ENCODE results near the gene AMDHD2. TPM values are rescaled to one million over a fixed set of nuclear protein-coding genes. Genes with fewer than 3 reads are reported as not detected.

The AMDHD2 gene
- total and polyA plus RNA-seq, 2 of the 13 experiments (the other 11 are each of a cell fraction or from before 2014, with no cell fraction given) = 33.5 to 39.1 TPM

DNA sequence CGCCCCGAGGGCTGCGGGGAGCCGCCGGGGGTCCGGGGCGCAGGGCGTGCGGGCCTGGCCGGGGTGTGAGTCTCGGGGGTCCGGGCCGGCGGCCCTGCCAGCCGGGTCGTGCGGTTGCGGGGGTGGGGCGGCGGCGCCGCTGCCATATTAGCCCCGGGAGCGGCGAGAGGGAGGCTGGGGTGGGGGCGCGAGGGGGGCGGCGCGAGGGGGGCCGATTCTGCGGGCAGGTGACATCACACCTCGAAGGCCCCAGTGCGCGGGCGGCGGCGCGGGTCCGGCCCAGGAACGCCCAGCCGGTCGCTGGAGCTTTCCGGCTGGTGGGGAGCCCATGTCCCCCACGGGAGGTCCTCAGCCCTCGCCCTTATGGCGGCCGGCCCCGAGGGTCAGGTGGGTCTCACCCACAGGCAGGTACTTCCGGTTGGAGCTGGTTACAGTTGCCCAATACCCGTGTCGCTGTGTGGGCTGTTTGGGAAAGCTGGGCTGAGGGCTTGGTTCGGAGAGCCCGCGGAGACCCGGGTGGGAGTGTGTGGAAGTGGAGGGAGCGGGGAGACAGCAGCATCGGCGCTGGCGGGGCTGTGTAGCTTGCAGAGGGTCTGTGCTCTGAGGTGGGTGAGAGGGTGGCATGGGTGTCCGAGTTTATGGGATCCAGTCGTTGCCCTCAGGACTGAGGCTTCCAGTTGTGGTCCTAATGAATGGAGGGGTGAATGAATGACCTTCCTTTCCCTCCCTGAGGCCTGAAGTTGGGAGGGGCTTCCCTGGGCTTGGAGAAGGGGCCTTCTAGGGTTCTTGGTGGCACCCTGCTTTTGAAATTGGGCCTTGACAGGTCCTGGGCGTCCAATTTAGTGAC, 5.6 kb upstream of the AMDHD2 start (continued):
- TF ChIP-seq, protein P1, sequence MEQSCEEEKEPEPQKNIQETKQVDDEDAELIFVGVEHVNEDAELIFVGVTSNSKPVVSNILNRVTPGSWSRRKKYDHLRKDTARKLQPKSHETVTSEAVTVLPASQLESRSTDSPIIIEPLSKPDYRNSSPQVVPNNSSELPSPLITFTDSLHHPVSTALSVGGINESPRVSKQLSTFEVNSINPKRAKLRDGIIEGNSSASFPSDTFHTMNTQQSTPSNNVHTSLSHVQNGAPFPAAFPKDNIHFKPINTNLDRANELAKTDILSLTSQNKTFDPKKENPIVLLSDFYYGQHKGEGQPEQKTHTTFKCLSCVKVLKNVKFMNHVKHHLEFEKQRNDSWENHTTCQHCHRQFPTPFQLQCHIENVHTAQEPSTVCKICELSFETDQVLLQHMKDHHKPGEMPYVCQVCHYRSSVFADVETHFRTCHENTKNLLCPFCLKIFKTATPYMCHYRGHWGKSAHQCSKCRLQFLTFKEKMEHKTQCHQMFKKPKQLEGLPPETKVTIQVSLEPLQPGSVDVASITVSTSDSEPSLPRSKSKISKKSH (CRISPR knock-in tag; IDR thresholded peaks at IDR 0.05; ENCODE audit: borderline replicate concordance) = no peak
- TF ChIP-seq ZSCAN20 (CRISPR knock-in tag; IDR thresholded peaks at IDR 0.05; ENCODE audit: borderline replicate concordance) = no peak
- 0 out of 2 replicates have a peak, but pooled peaks have one; percentile 20 for TF ChIP-seq ZNF564 (CRISPR knock-in tag; IDR thresholded peaks at IDR 0.05)
- TF ChIP-seq KLF11 (CRISPR knock-in tag; IDR thresholded peaks at IDR 0.05) = no peak
- TF ChIP-seq ZNF33A (CRISPR knock-in tag; IDR thresholded peaks at IDR 0.05; ENCODE audit: borderline replicate concordance) = no peak
- 0 out of 2 replicates have a peak, but pooled peaks have one; percentile 0 for TF ChIP-seq ZNF607 (CRISPR knock-in tag; IDR thresholded peaks at IDR 0.05; ENCODE audit: borderline replicate concordance)
- 0 out of 2 replicates have a peak, but pooled peaks have one; percentile 33 for TF ChIP-seq MYC (CRISPR knock-in tag; IDR thresholded peaks at IDR 0.05; ENCODE audit: borderline replicate concordance)
- TF ChIP-seq HNF4A (CRISPR knock-in tag; IDR thresholded peaks at IDR 0.05) = 0 out of 2 replicates have a peak, but pooled peaks have one; percentile 6
- TF ChIP-seq ARNTL (CRISPR knock-in tag; IDR thresholded peaks at IDR 0.05) = no peak
- no peak for TF ChIP-seq HOXA5 (CRISPR knock-in tag; IDR thresholded peaks at IDR 0.05)
- TF ChIP-seq STAG1 (CRISPR knock-in tag; IDR thresholded peaks at IDR 0.05) = 0 out of 2 replicates have a peak, but pooled peaks have one; percentile 10
- TF ChIP-seq HDAC2 (CRISPR knock-in tag; IDR thresholded peaks at IDR 0.05) = no peak
- no peak for TF ChIP-seq HES4 (CRISPR knock-in tag; IDR thresholded peaks at IDR 0.05; ENCODE audit: borderline replicate concordance)
- no peak for TF ChIP-seq ESRRA (CRISPR knock-in tag; IDR thresholded peaks at IDR 0.05; ENCODE audit: low read depth)
- no peak for TF ChIP-seq NR1H2 (CRISPR knock-in tag; IDR thresholded peaks at IDR 0.05; ENCODE audit: borderline replicate concordance, low read depth)
- no peak for TF ChIP-seq TEAD2 (CRISPR knock-in tag; IDR thresholded peaks at IDR 0.05)
- TF ChIP-seq TEAD3 (CRISPR knock-in tag; optimal IDR thresholded peaks at IDR 0.05; ENCODE audit: borderline replicate concordance) = no peak
- TF ChIP-seq KDM5A (IDR thresholded peaks at IDR 0.05; ENCODE audit: borderline replicate concordance, low read length) = 0 out of 2 replicates have a peak, but pooled peaks have one; percentile 0
- TF ChIP-seq, protein P2, sequence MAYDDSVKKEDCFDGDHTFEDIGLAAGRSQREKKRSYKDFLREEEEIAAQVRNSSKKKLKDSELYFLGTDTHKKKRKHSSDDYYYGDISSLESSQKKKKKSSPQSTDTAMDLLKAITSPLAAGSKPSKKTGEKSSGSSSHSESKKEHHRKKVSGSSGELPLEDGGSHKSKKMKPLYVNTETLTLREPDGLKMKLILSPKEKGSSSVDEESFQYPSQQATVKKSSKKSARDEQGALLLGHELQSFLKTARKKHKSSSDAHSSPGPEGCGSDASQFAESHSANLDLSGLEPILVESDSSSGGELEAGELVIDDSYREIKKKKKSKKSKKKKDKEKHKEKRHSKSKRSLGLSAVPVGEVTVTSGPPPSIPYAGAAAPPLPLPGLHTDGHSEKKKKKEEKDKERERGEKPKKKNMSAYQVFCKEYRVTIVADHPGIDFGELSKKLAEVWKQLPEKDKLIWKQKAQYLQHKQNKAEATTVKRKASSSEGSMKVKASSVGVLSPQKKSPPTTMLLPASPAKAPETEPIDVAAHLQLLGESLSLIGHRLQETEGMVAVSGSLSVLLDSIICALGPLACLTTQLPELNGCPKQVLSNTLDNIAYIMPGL (CRISPR knock-in tag; IDR thresholded peaks at IDR 0.05; ENCODE audit: borderline replicate concordance in 1 of 2, low read depth in 1 of 2) = 0 out of 4 replicates have a peak, but pooled peaks of 1 of the 2 experiments have one; percentile 6
- TF ChIP-seq TBP (CRISPR knock-in tag; IDR thresholded peaks at IDR 0.05) = 0 out of 2 replicates have a peak, but pooled peaks have one; percentile 24
- TF ChIP-seq, protein P3, sequence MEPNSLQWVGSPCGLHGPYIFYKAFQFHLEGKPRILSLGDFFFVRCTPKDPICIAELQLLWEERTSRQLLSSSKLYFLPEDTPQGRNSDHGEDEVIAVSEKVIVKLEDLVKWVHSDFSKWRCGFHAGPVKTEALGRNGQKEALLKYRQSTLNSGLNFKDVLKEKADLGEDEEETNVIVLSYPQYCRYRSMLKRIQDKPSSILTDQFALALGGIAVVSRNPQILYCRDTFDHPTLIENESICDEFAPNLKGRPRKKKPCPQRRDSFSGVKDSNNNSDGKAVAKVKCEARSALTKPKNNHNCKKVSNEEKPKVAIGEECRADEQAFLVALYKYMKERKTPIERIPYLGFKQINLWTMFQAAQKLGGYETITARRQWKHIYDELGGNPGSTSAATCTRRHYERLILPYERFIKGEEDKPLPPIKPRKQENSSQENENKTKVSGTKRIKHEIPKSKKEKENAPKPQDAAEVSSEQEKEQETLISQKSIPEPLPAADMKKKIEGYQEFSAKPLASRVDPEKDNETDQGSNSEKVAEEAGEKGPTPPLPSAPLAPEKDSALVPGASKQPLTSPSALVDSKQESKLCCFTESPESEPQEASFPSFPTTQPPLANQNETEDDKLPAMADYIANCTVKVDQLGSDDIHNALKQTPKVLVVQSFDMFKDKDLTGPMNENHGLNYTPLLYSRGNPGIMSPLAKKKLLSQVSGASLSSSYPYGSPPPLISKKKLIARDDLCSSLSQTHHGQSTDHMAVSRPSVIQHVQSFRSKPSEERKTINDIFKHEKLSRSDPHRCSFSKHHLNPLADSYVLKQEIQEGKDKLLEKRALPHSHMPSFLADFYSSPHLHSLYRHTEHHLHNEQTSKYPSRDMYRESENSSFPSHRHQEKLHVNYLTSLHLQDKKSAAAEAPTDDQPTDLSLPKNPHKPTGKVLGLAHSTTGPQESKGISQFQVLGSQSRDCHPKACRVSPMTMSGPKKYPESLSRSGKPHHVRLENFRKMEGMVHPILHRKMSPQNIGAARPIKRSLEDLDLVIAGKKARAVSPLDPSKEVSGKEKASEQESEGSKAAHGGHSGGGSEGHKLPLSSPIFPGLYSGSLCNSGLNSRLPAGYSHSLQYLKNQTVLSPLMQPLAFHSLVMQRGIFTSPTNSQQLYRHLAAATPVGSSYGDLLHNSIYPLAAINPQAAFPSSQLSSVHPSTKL (CRISPR knock-in tag; IDR thresholded peaks at IDR 0.05) = no peak
- peak; percentile 69 for TF ChIP-seq CEBPG (CRISPR knock-in tag; IDR thresholded peaks at IDR 0.05)
